Measurements from ENCODE around the gene OR5AR1.

OR5AR1 gene

DNA sequence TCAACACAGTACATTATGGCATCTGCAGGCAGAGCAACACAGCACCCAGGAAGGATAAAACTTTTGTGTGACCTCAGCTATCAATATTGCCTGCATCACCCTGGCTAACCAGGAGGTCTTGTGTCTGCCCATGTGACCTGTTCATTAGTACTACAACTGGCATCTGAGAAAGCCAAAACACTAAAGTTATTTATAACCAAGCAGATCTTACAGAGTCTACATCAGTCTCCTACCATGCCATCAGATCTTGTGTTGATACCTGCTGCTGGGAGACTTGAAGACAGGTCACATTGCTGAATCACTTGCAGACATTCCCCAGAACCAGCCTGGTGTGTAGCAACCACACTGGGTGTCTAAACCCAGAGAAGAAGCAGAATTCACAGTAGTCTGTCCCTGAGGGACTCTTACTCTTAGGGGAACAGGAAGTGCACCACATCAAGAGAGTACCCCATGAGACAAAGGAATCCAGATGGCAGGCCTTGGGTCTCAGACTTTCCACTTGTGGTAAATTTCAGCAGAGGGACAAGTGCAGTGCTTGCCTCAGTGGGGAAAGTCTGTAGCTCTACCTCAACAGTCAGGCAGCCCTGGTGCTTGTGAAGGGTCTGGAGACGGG, 42.4 kb downstream of the OR5AR1 start:
- DNase-seq: no peak
- TF ChIP-seq GATA1 (IDR thresholded peaks at IDR 0.05; ENCODE audit: low read depth, low read length) (no peak), POLR2A (IDR thresholded peaks at IDR 0.05; ENCODE audit: low read length) (no peak)

DNA sequence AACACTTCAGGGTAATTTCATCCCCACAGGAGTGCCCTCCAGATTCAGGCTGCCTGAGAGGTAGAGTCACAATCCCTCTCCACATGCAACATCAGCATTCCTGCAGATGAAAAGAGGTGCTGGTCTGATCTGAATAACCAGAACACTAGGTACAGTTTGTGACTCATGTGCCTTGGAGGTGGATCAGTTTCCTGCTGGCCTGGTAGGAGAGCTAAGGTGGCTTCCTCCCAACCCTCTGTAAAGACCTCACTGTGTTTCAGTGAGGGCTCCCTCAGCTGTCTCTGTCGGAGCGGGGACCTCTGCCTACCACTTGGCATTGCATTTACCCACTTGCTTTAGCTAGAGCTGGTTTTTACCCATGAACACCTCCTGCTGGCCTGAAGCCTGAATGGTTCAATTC, 43.0 kb downstream of the OR5AR1 start:
- no peak for DNase-seq
- TF ChIP-seq GATA1 (IDR thresholded peaks at IDR 0.05; ENCODE audit: low read depth, low read length): no peak
- TF ChIP-seq POLR2A (IDR thresholded peaks at IDR 0.05; ENCODE audit: low read length): no peak

DNA sequence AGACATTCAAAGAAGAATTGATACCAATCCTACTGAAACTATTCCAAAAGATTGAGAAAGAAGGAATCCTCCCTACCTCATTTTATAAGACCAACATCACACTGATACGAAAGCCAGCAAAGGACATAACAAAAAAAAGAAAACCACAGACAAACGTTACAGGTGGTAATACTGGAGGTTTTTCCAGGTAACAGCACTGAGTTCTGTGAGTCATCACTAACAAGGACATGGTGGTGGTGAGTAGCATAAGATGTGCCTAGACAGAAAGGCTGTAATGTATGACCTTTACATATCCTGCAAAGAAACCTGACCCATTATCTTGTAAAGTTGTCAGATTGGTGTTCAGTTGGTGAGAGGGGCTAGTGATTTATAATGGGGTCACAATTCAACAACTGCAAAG, 50.7 kb downstream of the OR5AR1 start:
- no peak for DNase-seq
- TF ChIP-seq POLR2A (IDR thresholded peaks at IDR 0.05; ENCODE audit: low read length): no peak
- TF ChIP-seq GATA1 (IDR thresholded peaks at IDR 0.05; ENCODE audit: low read depth, low read length): no peak
